CD4-positive, alpha-beta T cell (primary cell): ENCODE measurements around the gene TIMM10. TPM values are rescaled to one million over a fixed set of nuclear protein-coding genes. Genes with fewer than 3 reads are reported as not detected.

Experiments used
- ATAC-seq: fragments of 200-7000 bp; cut with Tn5 transposase; one replicate; pipeline ENCODE4 v1.10.0; 2022; ENCODE audit warnings: mild to moderate bottlenecking; ENCODE audit not compliant: poor library complexity
- CTCF ChIA-PET: fragments of 350-600 bp; sonication (Branson Sonifier 250); formaldehyde crosslinking; loops from one replicate; lab custom pipeline; 2021; ENCODE audit warnings: antibody characterized with exemption, inconsistent platforms; lab: Charles Lee
- POLR2A ChIA-PET: fragments of 350-600 bp; sonication (Branson Sonifier 250); formaldehyde crosslinking; loops from one replicate; lab custom pipeline; 2021; ENCODE audit warnings: antibody characterized with exemption, inconsistent platforms; lab: Charles Lee
- DNase-seq, 14 experiments: peaks; one replicate each; pipeline ENCODE4 v3.0.0-alpha.2; 2013 to 2020; ENCODE audit warnings: mixed read lengths in 2 of 14
- H3K27ac ChIP-seq, 2 donors: one replicate each; pipeline versions ENCODE4 v1.5.1 to v1.7.0; 2013; ENCODE audit warnings: low read length in 2 of 2, low read depth in 1 of 2, mild to moderate bottlenecking in 1 of 2
- H3K27me3 ChIP-seq, 2 experiments: 1 replicate in 1 of 2; 2 replicates in 1 of 2; pipeline versions ENCODE4 v1.6.1 to v1.7.0; 2013; ENCODE audit warnings: low read length in 2 of 2, control low read depth in 1 of 2, mild to moderate bottlenecking in 1 of 2, moderate library complexity in 1 of 2; ENCODE audit not compliant: insufficient read depth in 2 of 2, control insufficient read depth in 1 of 2
- H3K36me3 ChIP-seq: one replicate; pipeline ENCODE4 v1.6.1; 2013; ENCODE audit warnings: low read length, control low read depth; ENCODE audit not compliant: insufficient read depth
- H3K4me1 ChIP-seq: one replicate; pipeline ENCODE4 v1.6.1; 2013; ENCODE audit warnings: low read length, control low read depth; ENCODE audit not compliant: insufficient read depth
- H3K4me3 ChIP-seq: one replicate; pipeline ENCODE4 v1.5.1; 2013; ENCODE audit warnings: mild to moderate bottlenecking, low read length, moderate library complexity
- H3K9me3 ChIP-seq, 2 experiments: 1 replicate in 1 of 2; 2 replicates in 1 of 2; pipeline versions ENCODE4 v1.6.1 to v1.7.0; 2013; ENCODE audit warnings: low read length in 2 of 2, mild to moderate bottlenecking in 2 of 2, control low read depth in 1 of 2, moderate library complexity in 1 of 2; ENCODE audit not compliant: control insufficient read depth in 1 of 2, insufficient read depth in 1 of 2
- H3K27ac Mint-ChIP-seq: one replicate; pipeline ENCODE4 v1.8.0; 2020; ENCODE audit warnings: mixed read lengths
- H3K27me3 Mint-ChIP-seq: one replicate; pipeline ENCODE4 v1.8.0; 2021; ENCODE audit warnings: mixed read lengths
- H3K36me3 Mint-ChIP-seq: one replicate; pipeline ENCODE4 v1.8.0; 2021; ENCODE audit warnings: low read depth, mixed read lengths
- H3K4me1 Mint-ChIP-seq: one replicate; pipeline ENCODE4 v1.8.0; 2021; ENCODE audit warnings: low read depth, mixed read lengths
- H3K4me3 Mint-ChIP-seq: one replicate; pipeline ENCODE4 v1.8.0; 2020; ENCODE audit warnings: mild to moderate bottlenecking, mixed read lengths
- H3K9me3 Mint-ChIP-seq: one replicate; pipeline ENCODE4 v1.8.0; 2020; ENCODE audit warnings: mixed read lengths
- CTCF ChIP-seq: fragments of 200-600 bp; IDR thresholded peaks from one replicate; pipeline ENCODE4 v1.8.0; 2022; ENCODE audit warnings: antibody characterized with exemption, mild to moderate bottlenecking
- intact Hi-C, 2 experiments: fragments of 100-400 bp; cut with DNase I in 1 of 2; cut with micrococcal nuclease in 1 of 2; formaldehyde crosslinking; loops; one replicate each; pipeline versions ENCODE4 v1.15.1 to v1.9.0; 2023 to 2025; cut with DNase I, micrococcal nuclease
- total RNA-seq, 174 experiments: library from RNA in 2 of 174; stranded (reverse) in 2 of 174; gene quantifications; one replicate each; pipeline ENCODE4 v1.2.3 and lab custom pipeline; 2021 to 2026

Gene TIMM10
- total RNA-seq, 2 experiments from 2014 or later: 28.0 TPM

DNA sequence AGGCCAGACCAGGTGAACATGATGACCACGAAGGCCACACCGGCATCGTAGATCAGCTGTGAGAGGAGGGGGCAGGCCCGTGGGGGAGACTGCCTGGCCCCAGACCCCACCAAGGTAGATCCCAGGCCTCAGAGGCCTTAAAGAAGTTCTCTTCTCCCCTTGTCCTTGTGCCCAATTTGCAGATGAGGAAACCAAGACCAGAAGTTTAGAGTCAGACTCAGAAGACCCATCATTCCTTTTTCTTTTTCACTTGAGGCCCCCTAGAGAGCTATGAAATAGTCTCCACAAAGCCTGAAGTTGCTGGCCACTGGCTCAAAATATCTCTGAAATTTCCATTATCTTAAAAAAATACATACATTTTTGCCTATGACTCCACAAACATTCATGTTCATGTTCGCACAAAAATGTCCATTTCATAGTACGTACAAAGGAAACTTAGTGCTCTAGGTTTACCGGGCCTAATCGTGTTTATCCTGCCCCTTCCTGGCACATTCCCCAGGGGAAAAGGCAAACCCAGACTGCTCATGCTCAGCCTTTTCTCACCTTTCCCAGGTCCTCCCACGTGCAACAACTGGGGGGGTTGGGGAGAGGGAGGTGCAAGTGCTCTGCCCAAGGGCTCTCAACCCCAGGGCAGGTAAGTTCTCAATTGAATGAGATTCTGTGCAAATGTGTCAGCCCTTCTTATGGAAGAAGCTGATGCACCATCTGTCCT is 34.3 kb downstream of the TIMM10 start:
- no peak for ATAC-seq
- TF ChIP-seq CTCF: no peak
- no peak overlapping the region for H3K27ac Mint-ChIP-seq
- H3K4me1 Mint-ChIP-seq: no peaks in the 10 kb centered on the region
- peaks cover 4% of the 10 kb centered on the region for H3K4me1 ChIP-seq
- H3K36me3 Mint-ChIP-seq: peaks cover 10% of the 10 kb centered on the region
- peaks cover 32% of the 10 kb centered on the region for H3K36me3 ChIP-seq
- H3K4me3 Mint-ChIP-seq: no peak overlapping the region
- ChIA-PET CTCF (interaction anchor here (1.7 to 6.0 kb wide), 2 partner anchors 31 kb away, joined by 6 to 130 read pairs; partner anchors contain the start of gene TIMM10), POLR2A (no interaction called here)
- no peaks in the 10 kb centered on the region for H3K9me3 ChIP-seq
- H3K4me3 ChIP-seq: no peak overlapping the region
- intact Hi-C loops: no loop called here
- no peak for DNase-seq
- H3K27me3 Mint-ChIP-seq: no peaks in the 10 kb centered on the region
- H3K27ac ChIP-seq: no peak overlapping the region
- no peaks in the 10 kb centered on the region for H3K9me3 Mint-ChIP-seq
- H3K27me3 ChIP-seq: no peaks in the 10 kb centered on the region

DNA sequence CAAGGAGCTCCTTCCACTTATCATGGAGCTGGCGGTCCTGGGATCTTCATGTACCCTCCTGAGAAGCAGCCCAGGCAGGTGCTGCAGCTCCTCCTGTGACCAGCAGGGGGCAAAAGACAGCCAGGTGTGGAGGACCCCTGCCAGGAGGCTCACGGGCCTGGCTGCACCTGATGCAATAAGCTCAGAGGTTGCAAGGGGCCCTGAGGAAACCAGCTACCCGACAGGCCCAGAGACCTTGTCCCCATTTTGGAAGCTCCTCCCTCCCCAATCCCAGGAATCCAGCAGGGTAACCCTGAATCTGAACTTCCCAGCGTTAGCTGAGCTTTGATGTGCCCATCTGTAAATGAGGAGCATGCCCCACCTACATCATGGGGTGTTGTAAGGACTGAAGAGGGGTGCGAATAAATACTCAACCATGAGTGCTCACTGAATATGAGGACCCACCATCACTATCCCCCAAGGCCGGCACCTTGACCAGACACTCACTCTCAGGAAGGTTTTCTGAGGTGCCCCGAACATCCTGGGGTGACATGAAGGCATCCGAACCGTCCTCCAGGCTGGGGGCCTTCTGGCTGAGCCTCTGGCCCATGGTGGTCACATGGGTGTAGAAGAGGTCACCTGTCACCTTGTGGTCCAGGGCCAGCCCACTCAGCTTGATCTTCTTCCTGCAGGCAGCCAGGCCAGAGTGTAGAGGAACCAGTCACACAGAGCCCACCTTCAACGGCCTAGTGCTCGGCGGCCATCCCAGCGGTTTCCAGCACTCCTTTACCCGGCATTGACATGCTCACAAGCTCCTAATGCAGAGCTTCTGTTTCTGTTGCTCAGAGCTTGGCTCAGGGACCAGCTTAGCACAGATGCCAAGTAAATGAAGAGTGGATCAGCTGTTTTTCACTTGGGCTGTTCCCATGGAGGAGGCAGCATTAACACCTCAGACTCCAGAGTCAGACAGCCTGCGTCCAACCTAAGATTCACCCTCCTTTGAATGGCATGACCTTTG is 36.7 kb downstream of the TIMM10 start:
- peaks cover 18% of the 10 kb centered on the region for H3K36me3 Mint-ChIP-seq
- H3K27ac Mint-ChIP-seq: no peak overlapping the region
- peak; percentile 94 for ATAC-seq

More for the DNA sequence above, 36.7 kb downstream of the TIMM10 start:
- Histone ChIP-seq H3K4me3 (no peak overlapping the region), H3K9me3 (no peaks in the 10 kb centered on the region), H3K4me1 (peaks cover 4% of the 10 kb centered on the region), H3K27ac (no peak overlapping the region), H3K27me3 (no peaks in the 10 kb centered on the region), H3K36me3 (peaks cover 25% of the 10 kb centered on the region)
- H3K4me3 Mint-ChIP-seq: no peak overlapping the region
- peak; percentile 97 for TF ChIP-seq CTCF
- ChIA-PET CTCF (interaction anchor here (0.8 to 6.0 kb wide), 24 partner anchors 8 to 307 kb away, joined by 3 to 130 read pairs (median 4); partner anchors contain the start of gene TIMM10), POLR2A (interaction anchor here (0.6 to 3.4 kb wide), 5 partner anchors 20 to 74 kb away, joined by 4 to 28 read pairs (median 9); partner anchors contain the start of genes SLC43A1, TIMM10 and UBE2L6)
- H3K9me3 Mint-ChIP-seq: no peaks in the 10 kb centered on the region
- no peaks in the 10 kb centered on the region for H3K27me3 Mint-ChIP-seq
- peak; percentile 63 to 84 (median 69) for DNase-seq
- no peaks in the 10 kb centered on the region for H3K4me1 Mint-ChIP-seq
- intact Hi-C loops: loop anchor here (1.0 to 5.0 kb wide), 4 partner anchors 33 to 151 kb away; partner anchors contain the start of gene UBE2L6 (in 1 of the 2)
